HepG2 (cell line): ENCODE results near the gene IRF5. TPM values are rescaled to one million over a fixed set of nuclear protein-coding genes. Genes with fewer than 3 reads are reported as not detected.

Experiments
- AGO2 ChIP-seq: fragments of 200-400 bp; formaldehyde crosslinking; optimal IDR thresholded peaks from 2 replicates; pipeline ENCODE3; 2017; ENCODE audit warnings: mild to moderate bottlenecking, low read depth, low read length, moderate library complexity
- BHLHE40 ChIP-seq: IDR thresholded peaks from 2 replicates; pipeline ENCODE4 v1.6.1; 2011; ENCODE audit warnings: low read length, improper control_type of control experiment
- GMEB1 ChIP-seq: sonication (generic); formaldehyde crosslinking; IDR thresholded peaks from 2 replicates; pipeline ENCODE4 v1.5.1; 2020; ENCODE audit warnings: missing genetic modification reagents, mild to moderate bottlenecking, borderline replicate concordance
- HOXA5 ChIP-seq: sonication (generic); formaldehyde crosslinking; IDR thresholded peaks from 2 replicates; pipeline ENCODE4 v1.4.0; 2020; ENCODE audit warnings: missing genetic modification reagents
- MAFK ChIP-seq, 2 experiments: IDR thresholded peaks in 1 of 2; conservative IDR thresholded peaks in 1 of 2; 2 replicates each; pipeline ENCODE4 v1.6.1; 2011; ENCODE audit warnings: improper control_type of control experiment in 2 of 2, low read length in 2 of 2
- NR2F1 ChIP-seq, 2 experiments: fragments of 450-650 bp in 1 of 2; formaldehyde crosslinking in 1 of 2; IDR thresholded peaks; 2 replicates each; pipeline versions ENCODE4 v1.5.0 to v1.6.1; 2016 to 2020; ENCODE audit warnings: mild to moderate bottlenecking in 1 of 2, missing compliant biosample characterization in 1 of 2, missing genetic modification reagents in 1 of 2, moderate library complexity in 1 of 2
- SMYD3 ChIP-seq: sonication (generic); formaldehyde crosslinking; IDR thresholded peaks from 2 replicates; pipeline ENCODE4 v1.8.1; 2023; ENCODE audit warnings: mild to moderate bottlenecking, missing genetic modification reagents
- SPEN ChIP-seq: sonication (generic); formaldehyde crosslinking; IDR thresholded peaks from 2 replicates; pipeline ENCODE4 v1.5.1; 2020; ENCODE audit warnings: low read depth, mild to moderate bottlenecking, missing genetic modification reagents
- TEAD2 ChIP-seq: sonication (generic); formaldehyde crosslinking; IDR thresholded peaks from 2 replicates; pipeline ENCODE4 v1.9.0; 2021; ENCODE audit warnings: missing genetic modification reagents
- ZBTB26 ChIP-seq: IDR thresholded peaks from 2 replicates; pipeline ENCODE4 v1.6.1; 2016; ENCODE audit warnings: missing compliant biosample characterization, missing genetic modification reagents, borderline replicate concordance
- ZNF136 ChIP-seq: sonication (generic); formaldehyde crosslinking; IDR thresholded peaks from 2 replicates; pipeline ENCODE4 v1.8.1; 2022; ENCODE audit warnings: low read depth, mild to moderate bottlenecking, moderate library complexity, missing genetic modification reagents
- ZNF33B ChIP-seq: sonication (generic); formaldehyde crosslinking; IDR thresholded peaks from 2 replicates; pipeline ENCODE4 v1.5.1; 2020; ENCODE audit warnings: mild to moderate bottlenecking, missing genetic modification reagents
- ZNF44 ChIP-seq: sonication (generic); formaldehyde crosslinking; IDR thresholded peaks from 2 replicates; pipeline ENCODE4 v1.5.1; 2020; ENCODE audit warnings: mild to moderate bottlenecking, missing genetic modification reagents
- ZNF484 ChIP-seq: sonication (generic); formaldehyde crosslinking; IDR thresholded peaks from 2 replicates; pipeline ENCODE4 v1.5.1; 2020; ENCODE audit warnings: mild to moderate bottlenecking, low read depth, missing genetic modification reagents, borderline replicate concordance
- ZNF614 ChIP-seq: IDR thresholded peaks from 2 replicates; pipeline ENCODE4 v1.6.1; 2018; ENCODE audit warnings: missing biosample characterization, missing genetic modification reagents, inconsistent platforms, borderline replicate concordance
- polyA plus RNA-seq, 8 experiments: library from polyadenylated mRNA; depleted of rRNA in 3 of 8; stranded (reverse) in 7 of 8; unstranded in 1 of 8; fragments of >200 nt; fragmentation: Illumina TruSeq in 4 of 8; extraction: Trizol in 4 of 8; gene quantifications; 2 replicates each; pipeline versions ENCODE4 v1.2.1 to v1.2.3, GENCODE V29; 2011 to 2016; ENCODE audit warnings: low read depth in 4 of 8, missing spikeins in 1 of 8, mixed read lengths in 1 of 8; ENCODE audit not compliant: insufficient read depth in 1 of 8
- total RNA-seq, 5 experiments: library from RNA; depleted of rRNA; stranded (reverse); fragments of >200 nt; fragmentation: Illumina TruSeq; extraction: Trizol; gene quantifications; 2 replicates each; pipeline ENCODE4 v1.2.3, GENCODE V29; 2016; ENCODE audit warnings: low read depth in 1 of 5
- TF ChIP-seq, protein P1 (sequence below): sonication (generic); formaldehyde crosslinking; IDR thresholded peaks from 2 replicates; pipeline ENCODE4 v1.9.0; 2021; ENCODE audit warnings: mild to moderate bottlenecking, missing genetic modification reagents
- TF ChIP-seq, protein P2 (sequence below): sonication (generic); formaldehyde crosslinking; IDR thresholded peaks from 2 replicates; pipeline ENCODE4 v1.4.0; 2020; ENCODE audit warnings: missing genetic modification reagents

Gene IRF5
- total and polyA plus RNA-seq, 2 of the 13 experiments (the other 11 are each of a cell fraction or from before 2014, with no cell fraction given): 2.0 to 2.9 TPM

- TF ChIP-seq, protein P1, sequence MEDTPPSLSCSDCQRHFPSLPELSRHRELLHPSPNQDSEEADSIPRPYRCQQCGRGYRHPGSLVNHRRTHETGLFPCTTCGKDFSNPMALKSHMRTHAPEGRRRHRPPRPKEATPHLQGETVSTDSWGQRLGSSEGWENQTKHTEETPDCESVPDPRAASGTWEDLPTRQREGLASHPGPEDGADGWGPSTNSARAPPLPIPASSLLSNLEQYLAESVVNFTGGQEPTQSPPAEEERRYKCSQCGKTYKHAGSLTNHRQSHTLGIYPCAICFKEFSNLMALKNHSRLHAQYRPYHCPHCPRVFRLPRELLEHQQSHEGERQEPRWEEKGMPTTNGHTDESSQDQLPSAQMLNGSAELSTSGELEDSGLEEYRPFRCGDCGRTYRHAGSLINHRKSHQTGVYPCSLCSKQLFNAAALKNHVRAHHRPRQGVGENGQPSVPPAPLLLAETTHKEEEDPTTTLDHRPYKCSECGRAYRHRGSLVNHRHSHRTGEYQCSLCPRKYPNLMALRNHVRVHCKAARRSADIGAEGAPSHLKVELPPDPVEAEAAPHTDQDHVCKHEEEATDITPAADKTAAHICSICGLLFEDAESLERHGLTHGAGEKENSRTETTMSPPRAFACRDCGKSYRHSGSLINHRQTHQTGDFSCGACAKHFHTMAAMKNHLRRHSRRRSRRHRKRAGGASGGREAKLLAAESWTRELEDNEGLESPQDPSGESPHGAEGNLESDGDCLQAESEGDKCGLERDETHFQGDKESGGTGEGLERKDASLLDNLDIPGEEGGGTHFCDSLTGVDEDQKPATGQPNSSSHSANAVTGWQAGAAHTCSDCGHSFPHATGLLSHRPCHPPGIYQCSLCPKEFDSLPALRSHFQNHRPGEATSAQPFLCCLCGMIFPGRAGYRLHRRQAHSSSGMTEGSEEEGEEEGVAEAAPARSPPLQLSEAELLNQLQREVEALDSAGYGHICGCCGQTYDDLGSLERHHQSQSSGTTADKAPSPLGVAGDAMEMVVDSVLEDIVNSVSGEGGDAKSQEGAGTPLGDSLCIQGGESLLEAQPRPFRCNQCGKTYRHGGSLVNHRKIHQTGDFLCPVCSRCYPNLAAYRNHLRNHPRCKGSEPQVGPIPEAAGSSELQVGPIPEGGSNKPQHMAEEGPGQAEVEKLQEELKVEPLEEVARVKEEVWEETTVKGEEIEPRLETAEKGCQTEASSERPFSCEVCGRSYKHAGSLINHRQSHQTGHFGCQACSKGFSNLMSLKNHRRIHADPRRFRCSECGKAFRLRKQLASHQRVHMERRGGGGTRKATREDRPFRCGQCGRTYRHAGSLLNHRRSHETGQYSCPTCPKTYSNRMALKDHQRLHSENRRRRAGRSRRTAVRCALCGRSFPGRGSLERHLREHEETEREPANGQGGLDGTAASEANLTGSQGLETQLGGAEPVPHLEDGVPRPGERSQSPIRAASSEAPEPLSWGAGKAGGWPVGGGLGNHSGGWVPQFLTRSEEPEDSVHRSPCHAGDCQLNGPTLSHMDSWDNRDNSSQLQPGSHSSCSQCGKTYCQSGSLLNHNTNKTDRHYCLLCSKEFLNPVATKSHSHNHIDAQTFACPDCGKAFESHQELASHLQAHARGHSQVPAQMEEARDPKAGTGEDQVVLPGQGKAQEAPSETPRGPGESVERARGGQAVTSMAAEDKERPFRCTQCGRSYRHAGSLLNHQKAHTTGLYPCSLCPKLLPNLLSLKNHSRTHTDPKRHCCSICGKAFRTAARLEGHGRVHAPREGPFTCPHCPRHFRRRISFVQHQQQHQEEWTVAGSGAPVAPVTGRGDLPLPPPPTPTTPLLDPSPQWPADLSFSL (CRISPR knock-in tag): no peak
- TF ChIP-seq GMEB1 (CRISPR knock-in tag) (no peak), NR2F1 (CRISPR knock-in tag; IDR thresholded peaks at IDR 0.05) (no peak), SMYD3 (no peak), AGO2 (no peak), TEAD2 (no peak), HOXA5 (CRISPR knock-in tag) (no peak), BHLHE40 (no peak), ZNF614 (CRISPR knock-in tag) (no peak), SPEN (CRISPR knock-in tag) (peak; percentile 40; the same call in 1 of the 2 replicates), ZNF136 (CRISPR knock-in tag) (no peak), ZNF33B (CRISPR knock-in tag) (no peak), ZBTB26 (CRISPR knock-in tag) (no peak), ZNF484 (no peak), ZNF44 (CRISPR knock-in tag) (no peak), MAFK (conservative IDR thresholded peaks at IDR 0.05 in 1 of 2, IDR thresholded peaks at IDR 0.05 in 1 of 2; ENCODE audit: low read length in 2 of 2) (no peak)
- TF ChIP-seq, protein P2, sequence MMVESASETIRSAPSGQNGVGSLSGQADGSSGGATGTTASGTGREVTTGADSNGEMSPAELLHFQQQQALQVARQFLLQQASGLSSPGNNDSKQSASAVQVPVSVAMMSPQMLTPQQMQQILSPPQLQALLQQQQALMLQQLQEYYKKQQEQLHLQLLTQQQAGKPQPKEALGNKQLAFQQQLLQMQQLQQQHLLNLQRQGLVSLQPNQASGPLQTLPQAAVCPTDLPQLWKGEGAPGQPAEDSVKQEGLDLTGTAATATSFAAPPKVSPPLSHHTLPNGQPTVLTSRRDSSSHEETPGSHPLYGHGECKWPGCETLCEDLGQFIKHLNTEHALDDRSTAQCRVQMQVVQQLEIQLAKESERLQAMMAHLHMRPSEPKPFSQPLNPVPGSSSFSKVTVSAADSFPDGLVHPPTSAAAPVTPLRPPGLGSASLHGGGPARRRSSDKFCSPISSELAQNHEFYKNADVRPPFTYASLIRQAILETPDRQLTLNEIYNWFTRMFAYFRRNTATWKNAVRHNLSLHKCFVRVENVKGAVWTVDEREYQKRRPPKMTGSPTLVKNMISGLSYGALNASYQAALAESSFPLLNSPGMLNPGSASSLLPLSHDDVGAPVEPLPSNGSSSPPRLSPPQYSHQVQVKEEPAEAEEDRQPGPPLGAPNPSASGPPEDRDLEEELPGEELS (CRISPR knock-in tag): no peak
These were observed at the start of gene IRF5 (continued) for GRCh38 chr7:128937647-128938543.
